Nephron (organoid): ENCODE measurements around the gene ABCC2.

Experiments used
- H3K27ac Mint-ChIP-seq, 3 experiments: 2 replicates each; pipeline ENCODE4 v1.8.0; 2020; ENCODE audit warnings: mixed read lengths in 3 of 3, mild to moderate bottlenecking in 2 of 3, moderate library complexity in 1 of 3
- H3K27me3 Mint-ChIP-seq: 2 replicates; pipeline ENCODE4 v1.8.0; 2021; ENCODE audit warnings: low read depth, mild to moderate bottlenecking, moderate library complexity, mixed read lengths
- H3K36me3 Mint-ChIP-seq: 2 replicates; pipeline ENCODE4 v1.8.0; 2020; ENCODE audit warnings: low read depth, mixed read lengths
- H3K4me1 Mint-ChIP-seq: 2 replicates; pipeline ENCODE4 v1.8.0; 2020; ENCODE audit warnings: mixed read lengths
- H3K4me3 Mint-ChIP-seq, 3 experiments: 2 replicates each; pipeline ENCODE4 v1.8.0; 2020; ENCODE audit warnings: mild to moderate bottlenecking in 3 of 3, mixed read lengths in 3 of 3, moderate library complexity in 2 of 3
- H3K9me3 Mint-ChIP-seq: 2 replicates; pipeline ENCODE4 v1.8.0; 2020; ENCODE audit warnings: mixed read lengths
- CTCF ChIP-seq, 3 experiments: fragments of 200-600 bp; sonication (generic); IDR thresholded peaks; one replicate each; pipeline ENCODE4 v1.5.0; 2021; ENCODE audit warnings: antibody characterized with exemption in 3 of 3; ENCODE audit not compliant: unreplicated experiment in 3 of 3

ABCC2 gene

GRCh38 chr10:99806091-99806490 is 23.7 kb downstream of the ABCC2 start:
- H3K27ac Mint-ChIP-seq, result no peak overlapping the region
- no peak overlapping the region for H3K4me3 Mint-ChIP-seq
- H3K4me1 Mint-ChIP-seq, result no peaks in the 10 kb centered on the region
- H3K36me3 Mint-ChIP-seq, result no peaks in the 10 kb centered on the region
- peaks cover 6% of the 10 kb centered on the region for H3K27me3 Mint-ChIP-seq
- TF ChIP-seq CTCF (IDR thresholded peaks at IDR 0.05; ENCODE audit: unreplicated experiment in 3 of 3), result no peak
- H3K9me3 Mint-ChIP-seq, result no peaks in the 10 kb centered on the region

DNA sequence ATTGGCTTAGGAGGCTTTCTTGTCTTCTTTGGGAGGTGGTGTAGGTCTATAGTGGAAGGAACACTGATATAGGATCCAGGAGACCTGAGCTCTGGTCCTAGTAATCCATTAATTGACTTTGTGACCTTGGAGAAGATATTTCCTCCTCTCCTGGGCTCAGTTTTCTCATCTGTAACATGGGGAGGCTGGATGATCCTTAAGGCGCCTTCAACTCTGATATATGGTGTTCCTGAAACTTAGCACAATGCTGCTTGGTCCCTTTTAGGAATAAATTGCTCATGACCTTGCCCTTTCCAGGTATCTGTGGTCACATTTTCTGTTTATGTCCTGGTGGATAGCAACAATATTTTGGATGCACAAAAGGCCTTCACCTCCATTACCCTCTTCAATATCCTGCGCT is 25.3 kb downstream of the ABCC2 start:
- TF ChIP-seq CTCF (IDR thresholded peaks at IDR 0.05; ENCODE audit: unreplicated experiment in 3 of 3), result no peak
- Mint-ChIP-seq H3K27ac (no peak overlapping the region), H3K36me3 (no peaks in the 10 kb centered on the region), H3K4me3 (no peak overlapping the region), H3K4me1 (no peaks in the 10 kb centered on the region), H3K27me3 (peaks cover 6% of the 10 kb centered on the region), H3K9me3 (no peaks in the 10 kb centered on the region)

DNA sequence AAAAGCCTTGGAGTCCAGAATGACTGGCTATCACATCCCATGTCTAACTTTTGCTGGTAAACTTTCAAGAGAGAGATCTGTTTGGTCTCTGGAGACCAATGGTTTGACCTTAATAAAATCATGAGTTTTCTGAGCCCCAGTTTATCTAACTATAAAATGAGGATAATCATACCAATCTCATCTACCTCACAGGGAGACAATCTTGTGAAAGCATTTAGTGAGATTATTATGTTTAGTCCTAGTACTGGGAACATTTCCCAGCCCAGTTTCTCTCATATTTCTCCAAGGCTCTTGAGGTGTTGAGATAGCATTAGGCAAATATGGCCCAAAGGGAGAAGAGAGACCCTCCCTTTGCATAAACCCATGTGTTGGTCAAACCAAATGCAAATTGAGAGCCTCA is 25.8 kb downstream of the ABCC2 start:
- Mint-ChIP-seq H3K27me3 (peaks cover 6% of the 10 kb centered on the region), H3K27ac (no peak overlapping the region), H3K36me3 (no peaks in the 10 kb centered on the region), H3K4me3 (no peak overlapping the region), H3K4me1 (no peaks in the 10 kb centered on the region), H3K9me3 (no peaks in the 10 kb centered on the region)
- no peak for TF ChIP-seq CTCF (IDR thresholded peaks at IDR 0.05; ENCODE audit: unreplicated experiment in 3 of 3)

DNA sequence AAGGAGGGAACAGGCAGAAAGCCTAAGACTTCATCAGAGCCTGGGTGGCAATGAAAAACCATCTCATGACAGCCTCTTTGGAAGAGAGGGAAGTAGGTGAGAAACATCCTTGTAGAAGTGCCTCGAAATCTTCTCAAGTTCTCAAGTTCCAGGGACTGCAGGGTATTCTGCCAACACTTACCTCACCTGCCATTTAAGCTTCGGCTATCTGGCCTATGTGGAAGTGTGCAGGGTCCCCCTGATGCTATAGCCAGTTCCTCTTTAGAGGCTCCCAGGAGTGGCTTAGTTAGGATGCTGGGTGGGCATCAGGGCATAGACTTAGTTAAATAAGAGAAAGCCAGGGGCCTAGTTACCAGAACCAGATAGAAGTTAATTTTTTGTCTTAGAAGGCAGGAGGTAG is 27.0 kb downstream of the ABCC2 start:
- Mint-ChIP-seq H3K9me3 (no peaks in the 10 kb centered on the region), H3K27me3 (peaks cover 6% of the 10 kb centered on the region), H3K4me3 (no peak overlapping the region), H3K36me3 (no peaks in the 10 kb centered on the region), H3K4me1 (no peaks in the 10 kb centered on the region), H3K27ac (no peak overlapping the region)
- no peak for TF ChIP-seq CTCF (IDR thresholded peaks at IDR 0.05; ENCODE audit: unreplicated experiment in 3 of 3)

- H3K9me3 Mint-ChIP-seq, result no peaks in the 10 kb centered on the region
- H3K36me3 Mint-ChIP-seq, result peaks cover 2% of the 10 kb centered on the region
- peaks cover 1% of the 10 kb centered on the region for H3K27me3 Mint-ChIP-seq
- H3K4me1 Mint-ChIP-seq, result no peaks in the 10 kb centered on the region
- H3K27ac Mint-ChIP-seq, result peak overlapping the region in 1 of 3 experiments; percentile 7
- TF ChIP-seq CTCF (IDR thresholded peaks at IDR 0.05; ENCODE audit: unreplicated experiment in 3 of 3), result no peak
- no peak overlapping the region for H3K4me3 Mint-ChIP-seq
Measured at GRCh38 chr10:99809931-99810615, 27.6 kb downstream of the ABCC2 start.

- no peaks in the 10 kb centered on the region for H3K9me3 Mint-ChIP-seq
- no peak for TF ChIP-seq CTCF (IDR thresholded peaks at IDR 0.05; ENCODE audit: unreplicated experiment in 3 of 3)
- no peak overlapping the region for H3K4me3 Mint-ChIP-seq
- H3K36me3 Mint-ChIP-seq, result peaks cover 3% of the 10 kb centered on the region
- H3K27ac Mint-ChIP-seq, result no peak overlapping the region
- no peaks in the 10 kb centered on the region for H3K4me1 Mint-ChIP-seq
- no peaks in the 10 kb centered on the region for H3K27me3 Mint-ChIP-seq
Measured at GRCh38 chr10:99812177-99812576, 29.7 kb downstream of the ABCC2 start.
